Embryonic facial prominence (tissue), 1 donor: ENCODE measurements around the gene RELT.
A peak's percentile ranks its signal among the peaks of the same experiment; 100 is the strongest.

Experiments
- DNase-seq: peaks from one replicate; pipeline ENCODE4 v3.0.0-alpha.2; 2016; ENCODE audit errors: extremely low spot score

RELT gene

GRCh38 chr11:73376160-73376802, at the start of gene RELT:
RELT (plus strand) TSS chr11:73376399; CDS start chr11:73389137, 12,738 bp downstream.
- peak; percentile 79 for DNase-seq

GRCh38 chr11:73326929-73327811, 49.0 kb upstream of the RELT start:
- no peak for DNase-seq

DNA sequence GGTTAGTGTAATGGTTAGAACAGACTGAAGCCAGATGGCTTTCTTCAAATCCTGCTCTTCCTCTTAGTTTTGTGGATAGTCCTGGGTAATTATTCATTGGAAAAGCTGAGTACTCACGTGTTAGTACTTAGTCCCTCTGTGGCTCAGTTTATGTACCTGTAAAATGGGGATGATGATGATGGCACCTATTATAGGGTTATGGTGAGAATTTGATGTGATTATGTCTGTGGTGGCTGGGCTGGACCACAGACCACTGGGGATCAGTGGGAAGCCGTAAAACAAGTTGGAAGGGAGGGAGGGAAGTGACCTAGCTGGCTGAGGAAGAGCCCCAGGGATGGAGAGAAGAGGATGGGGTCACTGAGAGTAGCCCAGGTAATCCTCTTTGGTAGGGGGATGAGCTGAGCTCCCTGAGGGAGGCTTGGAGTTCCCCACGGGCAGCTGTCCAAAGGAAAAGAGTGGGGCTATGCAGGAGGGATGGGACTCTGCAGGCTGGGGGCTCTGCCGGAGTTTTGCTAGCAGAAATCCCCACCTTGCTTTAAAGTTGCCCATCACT, 48.3 kb upstream of the RELT start:
- DNase-seq, result no peak

DNA sequence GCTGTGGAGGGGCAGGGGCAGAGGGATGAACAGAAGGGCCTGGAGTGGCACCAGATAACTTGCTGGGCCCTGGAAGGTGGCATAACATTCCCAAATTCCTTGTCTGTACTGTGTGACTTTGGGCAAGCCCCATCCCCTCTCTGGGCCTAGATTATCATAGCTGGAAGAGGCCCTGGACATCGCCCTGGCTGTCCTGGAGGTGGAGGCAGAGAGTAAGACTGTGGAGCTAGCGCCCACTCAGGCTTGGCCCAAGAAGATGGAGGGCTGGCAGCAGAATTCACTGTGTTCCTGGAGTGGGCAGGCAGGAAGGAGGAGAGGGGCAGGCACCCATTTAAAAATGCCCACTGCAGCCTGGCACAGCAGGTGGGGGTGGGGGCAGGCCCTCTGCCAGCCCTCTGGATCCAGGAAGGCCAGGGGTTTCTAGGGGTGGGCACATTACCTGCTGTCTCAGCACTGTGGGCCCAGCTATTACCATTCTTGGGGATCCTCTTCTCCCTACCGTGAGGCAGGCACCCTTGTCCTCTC, 45.6 kb upstream of the RELT start:
- no peak for DNase-seq

DNA sequence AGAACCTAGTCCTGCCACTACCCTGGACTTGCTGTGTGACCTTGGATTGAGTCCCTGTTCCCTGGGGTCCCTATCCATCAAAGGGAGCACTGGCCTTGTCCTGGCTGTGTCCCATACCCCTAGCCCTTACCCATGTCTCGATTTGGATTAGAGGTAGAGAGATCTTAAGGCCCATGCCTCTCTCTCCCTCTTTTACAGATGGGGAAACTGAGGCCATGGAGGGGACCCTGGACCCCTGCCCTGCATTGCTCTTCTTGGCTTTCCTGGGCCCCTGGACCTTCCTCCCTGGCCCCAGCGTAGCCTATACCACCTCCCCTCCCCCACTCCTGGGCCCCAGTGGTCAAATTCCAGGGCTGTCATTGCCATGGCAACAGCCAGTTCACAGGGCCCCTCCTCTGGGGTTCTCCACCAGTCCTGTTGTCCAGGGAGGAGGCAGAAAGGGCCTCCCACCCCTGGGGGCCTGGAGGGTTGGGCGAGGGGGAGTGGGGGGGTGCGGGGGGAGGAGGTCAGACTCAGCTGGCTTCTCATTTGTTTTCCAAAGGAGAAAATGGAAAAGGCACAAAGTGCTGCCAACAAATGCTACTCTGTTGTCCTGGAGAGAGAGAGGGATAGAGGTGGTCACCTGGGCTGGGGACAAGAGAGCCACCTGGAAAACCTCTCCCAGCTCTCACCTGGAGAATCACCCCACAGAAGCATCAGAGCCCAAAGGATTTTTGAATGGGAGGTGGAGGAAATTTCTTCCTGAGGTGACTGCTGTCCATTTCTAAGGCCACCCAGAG, 44.9 kb upstream of the RELT start:
- no peak for DNase-seq

- no peak for DNase-seq
Observed at GRCh38 chr11:73333173-73333572, 43.0 kb upstream of the RELT start.

DNA sequence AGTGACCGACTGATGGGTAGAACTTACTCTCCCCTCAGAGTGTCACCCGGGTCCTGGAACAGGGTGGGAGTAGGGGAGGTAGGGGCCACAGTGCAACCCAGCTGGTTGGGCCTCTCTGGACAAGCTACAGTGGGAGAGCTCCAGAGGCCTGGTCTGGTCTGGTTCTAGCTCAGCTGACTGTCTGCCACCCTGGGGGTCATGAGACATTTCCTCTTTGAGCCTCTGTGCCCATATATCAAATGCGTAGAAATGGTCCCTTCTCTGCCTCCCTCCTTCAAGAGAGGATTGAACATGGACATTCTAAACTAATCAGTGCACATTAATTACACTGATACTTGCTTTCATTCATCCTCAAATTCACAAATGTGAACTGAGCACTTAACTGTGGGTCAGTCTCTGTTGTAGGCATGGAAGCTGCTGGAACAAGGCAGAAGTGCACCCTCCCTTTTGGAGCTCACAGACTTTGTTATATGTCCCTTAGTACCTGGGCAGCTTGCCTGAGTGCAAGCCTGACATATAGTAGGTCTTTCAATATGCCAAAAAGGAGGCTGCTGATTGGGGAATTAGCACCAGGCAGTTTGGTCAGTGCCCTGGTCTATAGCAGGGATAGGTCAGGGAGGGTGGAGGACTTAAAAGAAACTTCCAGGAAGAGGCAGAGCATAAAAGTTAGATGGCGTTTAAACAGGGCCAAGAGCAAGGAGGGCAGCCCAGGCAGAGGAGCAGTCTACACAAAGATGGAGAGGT, 42.4 kb upstream of the RELT start:
- DNase-seq, result no peak

GRCh38 chr11:73334384-73335203, 41.6 kb upstream of the RELT start:
- DNase-seq, result no peak

DNA sequence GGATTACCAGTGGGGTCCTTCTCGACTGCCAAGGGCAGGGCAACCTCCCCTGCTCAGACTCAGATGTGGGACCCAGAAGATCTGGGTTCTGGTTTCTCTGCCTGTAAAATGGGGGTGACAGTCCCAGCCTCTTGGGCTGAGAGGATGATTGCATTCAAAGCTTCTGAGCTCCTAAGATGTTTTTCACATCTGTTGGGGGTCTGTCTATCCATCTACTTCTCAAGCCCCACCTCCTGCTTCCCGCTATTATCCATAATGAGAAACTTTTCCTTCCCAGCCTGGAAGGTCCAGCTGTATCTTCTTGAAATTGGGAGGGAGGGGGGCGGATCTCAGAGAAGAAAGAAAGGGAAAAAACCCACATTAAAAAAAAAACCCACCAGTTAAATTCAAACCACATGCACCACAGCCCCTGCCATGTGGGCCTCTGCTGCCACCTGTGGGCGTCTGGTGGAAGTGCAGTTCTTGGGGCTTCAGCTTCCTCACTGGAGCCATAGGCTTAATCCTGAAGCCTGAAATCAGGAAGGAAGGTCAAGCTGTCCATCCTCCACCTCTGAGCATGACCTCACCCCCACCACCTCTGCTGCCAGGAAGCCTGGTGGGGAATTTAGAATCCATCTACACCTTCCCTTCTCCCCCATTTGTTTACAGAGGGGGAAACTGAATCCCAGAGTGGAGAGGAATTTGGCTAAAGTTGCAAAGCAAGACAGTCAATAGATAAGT, 40.8 kb upstream of the RELT start:
- DNase-seq, result peak; percentile 73

DNA sequence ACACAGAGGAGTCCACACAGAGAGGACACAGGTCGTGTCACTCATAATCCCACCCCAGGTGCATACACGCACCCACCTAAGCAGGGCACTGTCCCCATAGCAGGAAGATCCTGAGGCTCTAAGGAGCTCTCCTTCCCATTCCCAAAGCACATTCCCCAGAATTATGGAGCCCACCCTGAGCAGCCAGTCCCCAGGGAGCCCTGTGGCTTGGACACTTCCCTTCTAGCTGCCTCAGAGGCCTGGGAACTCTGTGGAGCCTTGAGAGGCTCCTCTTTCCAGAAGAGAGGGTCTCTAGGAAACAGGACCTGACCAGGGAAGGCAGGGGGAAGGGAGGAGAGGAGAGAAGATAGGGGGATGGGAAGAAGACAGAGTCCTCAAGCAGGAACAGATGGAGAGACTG, 38.4 kb upstream of the RELT start:
- DNase-seq, result no peak

DNA sequence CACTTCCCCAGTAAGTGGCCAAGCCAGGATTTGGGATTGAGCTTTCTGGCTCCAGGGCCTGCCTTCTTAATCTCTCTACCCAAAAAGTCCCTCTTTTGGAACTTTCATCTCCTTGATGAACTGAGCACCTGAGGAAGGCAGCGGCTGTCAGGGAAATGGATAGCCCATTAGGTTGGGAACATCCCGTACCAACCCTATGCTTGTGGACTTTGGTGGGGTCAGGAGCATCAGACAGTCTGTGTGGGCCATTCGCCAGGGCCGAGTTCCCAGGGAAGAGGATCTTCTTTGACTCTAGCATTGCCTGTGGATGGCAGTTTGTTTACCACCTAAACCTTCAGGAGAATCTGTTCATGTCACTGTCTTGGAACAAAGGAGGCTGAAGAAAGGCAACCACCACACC, 37.9 kb upstream of the RELT start:
- no peak for DNase-seq

DNA sequence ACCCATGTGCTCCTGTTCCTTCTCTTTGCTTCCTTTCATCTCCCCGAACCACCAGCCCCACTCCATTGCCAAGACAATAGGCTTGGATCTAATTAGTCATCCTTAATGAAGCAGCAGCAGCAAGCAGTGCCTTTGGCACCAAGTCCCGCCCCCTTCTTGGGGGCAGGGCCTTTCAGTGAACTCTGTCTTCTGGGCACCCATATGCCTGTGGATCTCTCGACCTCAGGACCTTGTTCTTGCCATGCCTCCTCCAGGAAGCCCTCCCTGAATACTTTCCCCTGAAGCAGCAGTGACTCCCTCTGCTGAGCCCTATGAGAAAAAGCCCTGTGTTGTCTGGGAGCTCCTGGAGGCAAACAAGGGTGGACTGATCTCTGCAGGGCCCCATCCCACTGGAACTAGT, 36.0 kb upstream of the RELT start:
- no peak for DNase-seq

DNA sequence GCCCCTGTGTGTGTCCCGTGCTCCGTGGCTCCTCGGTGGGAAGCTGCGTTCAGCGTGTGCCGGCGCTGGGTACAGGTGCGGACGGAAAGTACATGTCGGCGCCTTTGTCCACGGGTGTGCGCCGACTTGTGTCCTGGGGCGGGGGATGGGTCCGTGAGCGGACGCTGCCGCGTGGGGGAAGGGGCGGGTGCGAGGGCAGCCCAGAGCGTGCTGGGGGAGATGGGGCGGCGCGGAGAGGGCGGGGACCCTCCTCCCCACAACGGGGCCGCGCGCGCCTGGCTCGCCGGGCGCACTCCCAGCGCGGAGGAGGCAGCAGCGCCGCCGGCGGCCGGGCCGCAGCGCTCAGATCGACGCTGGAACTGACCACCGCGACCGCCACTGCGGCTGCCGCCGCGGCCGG, 33.6 kb upstream of the RELT start:
- DNase-seq, result no peak

GRCh38 chr11:73343076-73343873, 32.9 kb upstream of the RELT start:
- DNase-seq, result no peak

DNA sequence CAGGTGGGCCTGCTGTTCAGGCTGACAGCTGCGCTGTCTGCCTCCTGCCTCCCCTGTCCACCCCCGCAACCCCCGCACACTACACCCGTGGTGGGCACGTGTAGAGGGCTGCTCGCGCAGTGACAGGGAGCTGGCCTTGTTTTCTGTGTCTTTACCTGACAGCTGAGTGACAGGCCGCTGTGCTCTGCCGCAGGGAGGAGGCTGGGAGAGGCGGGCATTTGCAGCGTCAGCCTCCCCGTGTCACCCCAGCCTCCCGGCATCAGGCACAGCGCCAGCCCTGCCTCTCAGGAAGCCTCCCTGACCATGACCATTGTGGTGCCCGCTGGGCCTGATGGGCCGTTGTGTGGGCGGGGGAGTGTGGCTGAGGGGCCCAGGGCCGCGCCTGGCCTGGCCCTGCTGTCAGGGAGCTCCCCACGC, 32.0 kb upstream of the RELT start:
- no peak for DNase-seq

DNA sequence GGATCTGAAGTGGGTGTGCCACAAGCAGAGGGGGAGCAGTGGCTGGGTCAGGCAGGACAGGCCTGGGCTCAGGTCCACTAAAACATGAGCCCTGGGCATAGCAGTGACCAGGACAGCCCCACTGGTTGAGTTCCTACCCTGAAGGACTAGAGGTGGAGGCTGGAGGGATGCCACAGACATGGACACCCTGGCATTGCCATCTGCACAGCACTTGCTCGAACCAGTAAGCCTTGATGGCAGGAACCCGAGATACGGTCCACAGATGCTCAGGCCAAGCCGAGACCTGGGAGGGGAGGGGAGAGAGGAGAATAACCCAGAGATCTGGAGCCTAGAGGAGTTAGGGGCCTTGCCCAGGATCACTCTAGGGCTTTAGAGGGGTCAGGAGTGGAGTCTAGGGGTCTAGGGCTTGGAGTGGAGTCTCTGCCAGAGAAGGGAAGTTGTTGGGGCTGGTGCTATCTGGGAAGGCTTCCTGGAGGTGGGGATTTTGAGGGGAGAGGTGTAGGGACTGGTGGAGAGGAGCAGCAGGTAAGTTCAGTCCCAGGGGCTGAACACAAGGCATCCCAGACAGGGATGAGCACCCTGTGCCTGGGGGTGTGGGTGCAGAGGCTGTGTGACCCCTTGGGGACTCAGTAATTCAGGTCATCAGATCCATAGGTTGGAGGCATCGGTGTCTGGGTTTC, 30.6 kb upstream of the RELT start:
- DNase-seq, result no peak

- DNase-seq, result no peak
Observed at GRCh38 chr11:73346186-73346935, 29.8 kb upstream of the RELT start.
